OCI-LY3 (cell line): Measurements from ENCODE around the gene VN1R5.

Source experiments
- EZH2phosphoT487 ChIP-seq: fragments of 200-600 bp; shearing (Covaris generic); IDR thresholded peaks from 2 replicates; pipeline ENCODE4 v1.6.1; 2018; ENCODE audit warnings: antibody characterized with exemption, mixed run types, low read depth
- TF ChIP-seq, protein P1 (sequence below): fragments of 200-600, 300-600 bp; sonication (generic); IDR thresholded peaks from 2 replicates; pipeline ENCODE4 v1.5.1; 2014; ENCODE audit warnings: antibody characterized with exemption, low read length, low read depth

- TF ChIP-seq, protein P1, sequence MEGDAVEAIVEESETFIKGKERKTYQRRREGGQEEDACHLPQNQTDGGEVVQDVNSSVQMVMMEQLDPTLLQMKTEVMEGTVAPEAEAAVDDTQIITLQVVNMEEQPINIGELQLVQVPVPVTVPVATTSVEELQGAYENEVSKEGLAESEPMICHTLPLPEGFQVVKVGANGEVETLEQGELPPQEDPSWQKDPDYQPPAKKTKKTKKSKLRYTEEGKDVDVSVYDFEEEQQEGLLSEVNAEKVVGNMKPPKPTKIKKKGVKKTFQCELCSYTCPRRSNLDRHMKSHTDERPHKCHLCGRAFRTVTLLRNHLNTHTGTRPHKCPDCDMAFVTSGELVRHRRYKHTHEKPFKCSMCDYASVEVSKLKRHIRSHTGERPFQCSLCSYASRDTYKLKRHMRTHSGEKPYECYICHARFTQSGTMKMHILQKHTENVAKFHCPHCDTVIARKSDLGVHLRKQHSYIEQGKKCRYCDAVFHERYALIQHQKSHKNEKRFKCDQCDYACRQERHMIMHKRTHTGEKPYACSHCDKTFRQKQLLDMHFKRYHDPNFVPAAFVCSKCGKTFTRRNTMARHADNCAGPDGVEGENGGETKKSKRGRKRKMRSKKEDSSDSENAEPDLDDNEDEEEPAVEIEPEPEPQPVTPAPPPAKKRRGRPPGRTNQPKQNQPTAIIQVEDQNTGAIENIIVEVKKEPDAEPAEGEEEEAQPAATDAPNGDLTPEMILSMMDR = no peak
- no peak for TF ChIP-seq EZH2phosphoT487
Observed at GRCh38 chr1:247298701-247299100, 42.8 kb downstream of the VN1R5 start.
